Measurements from ENCODE around the gene PTPRD. TPM values are rescaled to one million over a fixed set of nuclear protein-coding genes. Genes with fewer than 3 reads are reported as not detected.

Gene PTPRD
- total RNA-seq, 2 donors from 2014 or later, result 97.4 to 101 TPM

DNA sequence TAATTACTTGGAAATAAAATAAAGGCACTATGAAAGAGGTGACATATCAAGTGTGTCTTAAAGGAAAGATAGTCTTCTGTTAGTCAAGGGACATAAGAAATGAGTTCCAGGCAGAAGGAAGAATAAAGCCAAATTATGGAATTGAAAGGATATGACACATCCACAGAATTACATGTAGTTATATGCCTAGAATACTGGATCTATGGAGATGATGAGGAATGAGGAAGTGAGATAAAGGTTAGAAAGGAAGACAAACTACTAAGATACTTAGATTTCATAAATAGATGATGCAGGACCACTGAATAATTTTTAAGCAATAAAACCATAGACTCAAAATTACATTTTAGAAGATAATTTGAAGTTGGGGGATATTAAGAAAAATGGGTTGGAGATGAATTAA lies 609.8 kb downstream of the PTPRD start:
- Mint-ChIP-seq H3K9me3 (no peaks in the 10 kb centered on the region), H3K4me3 (no peak overlapping the region), H3K27ac (no peak overlapping the region), H3K36me3 (ENCODE audit: low read depth) (no peaks in the 10 kb centered on the region), H3K27me3 (ENCODE audit: insufficient read depth) (no peaks in the 10 kb centered on the region), H3K4me1 (peaks cover 26% of the 10 kb centered on the region)
- no peak for DNase-seq
- Histone ChIP-seq H3K27me3 (ENCODE audit: control insufficient read depth, insufficient read depth, low read length, poor library complexity, severe bottlenecking) (no peaks in the 10 kb centered on the region), H3K36me3 (ENCODE audit: control insufficient read depth, insufficient read depth, low read length) (no peaks in the 10 kb centered on the region), H3K4me3 (ENCODE audit: low read length) (no peak overlapping the region), H3K27ac (ENCODE audit: low read depth, low read length) (no peak overlapping the region), H3K4me1 (ENCODE audit: control insufficient read depth, insufficient read depth, low read length) (peaks cover 7% of the 10 kb centered on the region), H3K9me3 (ENCODE audit: control insufficient read depth, low read length) (peaks cover 11% of the 10 kb centered on the region), H3K9ac (ENCODE audit: extremely low read depth, low read length, poor library complexity, severe bottlenecking) (no peak overlapping the region)
- TF ChIP-seq, protein P1, sequence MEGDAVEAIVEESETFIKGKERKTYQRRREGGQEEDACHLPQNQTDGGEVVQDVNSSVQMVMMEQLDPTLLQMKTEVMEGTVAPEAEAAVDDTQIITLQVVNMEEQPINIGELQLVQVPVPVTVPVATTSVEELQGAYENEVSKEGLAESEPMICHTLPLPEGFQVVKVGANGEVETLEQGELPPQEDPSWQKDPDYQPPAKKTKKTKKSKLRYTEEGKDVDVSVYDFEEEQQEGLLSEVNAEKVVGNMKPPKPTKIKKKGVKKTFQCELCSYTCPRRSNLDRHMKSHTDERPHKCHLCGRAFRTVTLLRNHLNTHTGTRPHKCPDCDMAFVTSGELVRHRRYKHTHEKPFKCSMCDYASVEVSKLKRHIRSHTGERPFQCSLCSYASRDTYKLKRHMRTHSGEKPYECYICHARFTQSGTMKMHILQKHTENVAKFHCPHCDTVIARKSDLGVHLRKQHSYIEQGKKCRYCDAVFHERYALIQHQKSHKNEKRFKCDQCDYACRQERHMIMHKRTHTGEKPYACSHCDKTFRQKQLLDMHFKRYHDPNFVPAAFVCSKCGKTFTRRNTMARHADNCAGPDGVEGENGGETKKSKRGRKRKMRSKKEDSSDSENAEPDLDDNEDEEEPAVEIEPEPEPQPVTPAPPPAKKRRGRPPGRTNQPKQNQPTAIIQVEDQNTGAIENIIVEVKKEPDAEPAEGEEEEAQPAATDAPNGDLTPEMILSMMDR (conservative IDR thresholded peaks at IDR 0.05), result no peak

DNA sequence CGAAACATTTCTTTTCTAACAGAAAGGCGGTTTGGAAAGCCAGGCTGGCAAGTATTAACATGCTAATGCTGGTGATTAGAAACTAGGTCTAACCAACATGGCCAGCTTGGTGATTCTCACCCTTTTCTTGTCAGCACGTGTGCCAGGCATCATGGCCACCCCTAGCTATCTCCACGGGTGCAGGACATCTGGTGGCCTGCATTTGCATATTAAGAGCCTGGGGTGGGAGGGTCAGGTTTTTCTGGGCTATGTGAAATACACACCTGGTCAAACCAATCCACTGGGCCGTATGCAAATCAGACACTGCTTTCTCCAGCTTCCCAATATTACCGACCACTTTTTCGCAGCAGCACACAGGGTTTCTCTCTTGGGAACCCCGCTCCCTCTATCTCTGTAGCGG lies 612.1 kb downstream of the PTPRD start:
- Histone ChIP-seq H3K36me3 (ENCODE audit: control insufficient read depth, insufficient read depth, low read length) (no peaks in the 10 kb centered on the region), H3K4me1 (ENCODE audit: control insufficient read depth, insufficient read depth, low read length) (peaks cover 12% of the 10 kb centered on the region), H3K4me3 (ENCODE audit: low read length) (peak overlapping the region; percentile 72), H3K27me3 (ENCODE audit: control insufficient read depth, insufficient read depth, low read length, poor library complexity, severe bottlenecking) (no peaks in the 10 kb centered on the region), H3K27ac (ENCODE audit: low read depth, low read length) (no peak overlapping the region), H3K9me3 (ENCODE audit: control insufficient read depth, low read length) (peaks cover 11% of the 10 kb centered on the region), H3K9ac (ENCODE audit: extremely low read depth, low read length, poor library complexity, severe bottlenecking) (no peak overlapping the region)
- Mint-ChIP-seq H3K27me3 (ENCODE audit: insufficient read depth) (no peaks in the 10 kb centered on the region), H3K27ac (peak overlapping the region; percentile 39), H3K9me3 (no peaks in the 10 kb centered on the region), H3K4me3 (peak overlapping the region; percentile 34), H3K36me3 (ENCODE audit: low read depth) (no peaks in the 10 kb centered on the region), H3K4me1 (peaks cover 37% of the 10 kb centered on the region)
- 83 to 95% methylated on average over 2 to 9 of the region's 9 CpGs for WGBS, 2 experiments (ENCODE audit: insufficient coverage in 1 of 2, insufficient read length in 1 of 2)
- DNase-seq, result peak; percentile 56
- TF ChIP-seq, protein P1 (conservative IDR thresholded peaks at IDR 0.05), result no peak

DNA sequence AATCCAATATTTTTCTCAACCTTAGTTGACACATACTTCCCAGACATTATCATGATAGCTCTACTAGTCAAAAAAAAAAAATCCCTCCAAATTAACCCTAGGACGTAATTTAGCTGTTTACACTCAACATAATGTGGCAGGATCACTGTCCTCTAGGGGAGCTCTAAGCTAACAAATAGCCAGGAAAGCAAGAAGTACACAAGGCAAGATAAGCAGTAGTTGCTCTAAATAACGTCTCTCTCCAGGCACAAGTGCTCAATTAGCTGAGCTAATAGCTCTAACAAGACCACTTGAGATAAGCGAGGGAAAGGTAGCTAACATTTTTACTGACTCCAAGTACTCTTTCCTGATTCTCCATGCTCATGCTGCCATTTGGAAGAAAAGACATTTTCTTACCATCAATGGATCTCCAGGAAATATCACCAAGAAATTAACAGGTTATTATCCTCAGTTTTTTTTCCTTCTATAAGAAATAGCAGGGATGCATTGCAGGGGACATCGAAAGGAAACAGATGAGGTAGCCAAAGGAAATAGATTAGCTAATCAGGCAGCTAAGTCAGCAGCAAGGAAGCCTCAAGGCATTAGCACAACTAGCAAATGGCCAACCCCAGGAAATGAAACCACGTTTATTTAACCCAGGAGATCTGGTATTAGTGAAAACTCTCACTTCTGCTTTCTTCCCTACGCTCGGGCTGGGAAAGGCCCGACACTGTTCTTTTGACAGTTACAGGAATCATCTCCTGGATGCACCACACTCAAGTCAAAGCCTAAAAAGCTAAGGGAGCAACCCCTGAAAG lies 614.1 kb downstream of the PTPRD start:
- peaks cover 43% of the 10 kb centered on the region for H3K4me1 Mint-ChIP-seq
- peak overlapping the region; percentile 74 for H3K27ac Mint-ChIP-seq

More for the DNA sequence above, 614.1 kb downstream of the PTPRD start:
- Histone ChIP-seq H3K9ac (ENCODE audit: extremely low read depth, low read length, poor library complexity, severe bottlenecking) (peak overlapping the region; percentile 34), H3K36me3 (ENCODE audit: control insufficient read depth, insufficient read depth, low read length) (no peaks in the 10 kb centered on the region), H3K27ac (ENCODE audit: low read depth, low read length) (no peak overlapping the region), H3K27me3 (ENCODE audit: control insufficient read depth, insufficient read depth, low read length, poor library complexity, severe bottlenecking) (no peaks in the 10 kb centered on the region), H3K9me3 (ENCODE audit: control insufficient read depth, low read length) (peaks cover 11% of the 10 kb centered on the region), H3K4me3 (ENCODE audit: low read length) (peak overlapping the region; percentile 72), H3K4me1 (ENCODE audit: control insufficient read depth, insufficient read depth, low read length) (peaks cover 6% of the 10 kb centered on the region)
- no peaks in the 10 kb centered on the region for H3K27me3 Mint-ChIP-seq (ENCODE audit: insufficient read depth)
- DNase-seq, result peak; percentile 67
- no peaks in the 10 kb centered on the region for H3K36me3 Mint-ChIP-seq (ENCODE audit: low read depth)
- TF ChIP-seq, protein P1 (conservative IDR thresholded peaks at IDR 0.05), result peak; percentile 91
- WGBS, 2 experiments (ENCODE audit: insufficient coverage in 1 of 2, insufficient read length in 1 of 2), result 51 to 70% methylated on average over 5 to 8 of the region's 8 CpGs
- no peaks in the 10 kb centered on the region for H3K9me3 Mint-ChIP-seq
- H3K4me3 Mint-ChIP-seq, result peak overlapping the region; percentile 34

All from endodermal cell (in vitro differentiated cells).